ENCODE data around the gene MAPRE2. TPM values are rescaled to one million over a fixed set of nuclear protein-coding genes. Genes with fewer than 3 reads are reported as not detected.

Gene MAPRE2
- total RNA-seq, 1 donor from 2014 or later = 17.1 TPM

- DNase-seq (ENCODE audit: low spot score in 2 of 2, unreplicated experiment in 2 of 2) = no peak
- Mint-ChIP-seq H3K4me3 (no peak overlapping the region), H3K9me3 (no peaks in the 10 kb centered on the region), H3K4me1 (peaks cover 10% of the 10 kb centered on the region), H3K36me3 (no peaks in the 10 kb centered on the region), H3K27me3 (ENCODE audit: low read depth) (no peaks in the 10 kb centered on the region), H3K27ac (no peak overlapping the region)
- TF ChIP-seq, protein P1, sequence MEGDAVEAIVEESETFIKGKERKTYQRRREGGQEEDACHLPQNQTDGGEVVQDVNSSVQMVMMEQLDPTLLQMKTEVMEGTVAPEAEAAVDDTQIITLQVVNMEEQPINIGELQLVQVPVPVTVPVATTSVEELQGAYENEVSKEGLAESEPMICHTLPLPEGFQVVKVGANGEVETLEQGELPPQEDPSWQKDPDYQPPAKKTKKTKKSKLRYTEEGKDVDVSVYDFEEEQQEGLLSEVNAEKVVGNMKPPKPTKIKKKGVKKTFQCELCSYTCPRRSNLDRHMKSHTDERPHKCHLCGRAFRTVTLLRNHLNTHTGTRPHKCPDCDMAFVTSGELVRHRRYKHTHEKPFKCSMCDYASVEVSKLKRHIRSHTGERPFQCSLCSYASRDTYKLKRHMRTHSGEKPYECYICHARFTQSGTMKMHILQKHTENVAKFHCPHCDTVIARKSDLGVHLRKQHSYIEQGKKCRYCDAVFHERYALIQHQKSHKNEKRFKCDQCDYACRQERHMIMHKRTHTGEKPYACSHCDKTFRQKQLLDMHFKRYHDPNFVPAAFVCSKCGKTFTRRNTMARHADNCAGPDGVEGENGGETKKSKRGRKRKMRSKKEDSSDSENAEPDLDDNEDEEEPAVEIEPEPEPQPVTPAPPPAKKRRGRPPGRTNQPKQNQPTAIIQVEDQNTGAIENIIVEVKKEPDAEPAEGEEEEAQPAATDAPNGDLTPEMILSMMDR (IDR thresholded peaks at IDR 0.05; ENCODE audit: unreplicated experiment) = no peak
Observed at GRCh38 chr18:35122586-35123224, 81.5 kb downstream of the MAPRE2 start.

GRCh38 chr18:35123811-35124210, 82.6 kb downstream of the MAPRE2 start:
- Mint-ChIP-seq H3K9me3 (no peaks in the 10 kb centered on the region), H3K4me3 (no peak overlapping the region), H3K4me1 (peaks cover 10% of the 10 kb centered on the region), H3K27me3 (ENCODE audit: low read depth) (no peaks in the 10 kb centered on the region), H3K36me3 (peaks cover 3% of the 10 kb centered on the region), H3K27ac (no peak overlapping the region)
- TF ChIP-seq, protein P1 (IDR thresholded peaks at IDR 0.05; ENCODE audit: unreplicated experiment) = no peak
- DNase-seq (ENCODE audit: low spot score in 2 of 2, unreplicated experiment in 2 of 2) = no peak

DNA sequence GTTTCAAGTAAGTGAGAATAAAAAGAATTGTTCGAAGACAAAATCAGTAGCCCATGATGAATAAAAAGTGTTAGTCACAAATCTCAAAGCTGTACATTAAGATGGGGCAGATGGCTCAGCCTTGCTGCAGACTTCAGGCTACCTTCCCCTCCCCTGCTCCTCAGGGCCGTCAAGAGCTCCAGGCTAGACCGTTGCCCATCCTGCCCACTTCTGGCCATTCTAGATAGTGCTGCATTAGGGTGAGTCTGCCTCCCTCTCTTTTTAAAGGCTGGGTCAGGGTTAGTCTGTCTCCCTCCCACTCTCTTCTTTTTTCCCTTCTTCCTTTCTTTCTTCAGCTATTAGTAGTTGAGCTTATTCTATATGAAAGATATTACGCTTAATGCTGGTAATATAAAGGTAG, 86.0 kb downstream of the MAPRE2 start:
- TF ChIP-seq, protein P1 (IDR thresholded peaks at IDR 0.05; ENCODE audit: unreplicated experiment) = no peak
- Mint-ChIP-seq H3K9me3 (no peaks in the 10 kb centered on the region), H3K4me1 (peaks cover 4% of the 10 kb centered on the region), H3K4me3 (no peak overlapping the region), H3K27ac (no peak overlapping the region), H3K36me3 (peaks cover 14% of the 10 kb centered on the region), H3K27me3 (ENCODE audit: low read depth) (no peaks in the 10 kb centered on the region)
- no peak for DNase-seq (ENCODE audit: low spot score in 2 of 2, unreplicated experiment in 2 of 2)

DNA sequence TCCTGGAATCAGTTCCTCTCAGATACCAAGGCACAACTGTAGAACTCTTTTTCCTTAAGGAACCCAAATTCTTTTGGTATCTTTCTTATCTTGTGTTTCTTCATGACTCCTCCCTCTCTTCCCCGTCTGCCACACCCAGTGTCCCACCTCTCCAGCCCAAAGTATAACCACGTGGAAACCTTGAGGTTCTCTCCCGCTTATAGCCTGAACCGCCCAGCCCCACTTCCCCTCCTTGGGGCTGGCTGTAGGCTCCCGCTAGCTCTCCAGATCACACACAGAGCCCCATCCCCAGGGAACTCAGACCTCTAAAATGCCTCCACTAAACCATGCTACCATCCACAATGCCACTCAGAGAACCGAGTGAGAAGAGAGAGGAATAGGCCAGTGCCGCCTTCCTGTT, 87.5 kb downstream of the MAPRE2 start:
- DNase-seq (ENCODE audit: low spot score in 2 of 2, unreplicated experiment in 2 of 2) = no peak
- TF ChIP-seq, protein P1 (IDR thresholded peaks at IDR 0.05; ENCODE audit: unreplicated experiment) = no peak
- H3K36me3 Mint-ChIP-seq = peaks cover 17% of the 10 kb centered on the region
- no peak overlapping the region for H3K4me3 Mint-ChIP-seq
- no peak overlapping the region for H3K27ac Mint-ChIP-seq
- H3K9me3 Mint-ChIP-seq = no peaks in the 10 kb centered on the region
- no peaks in the 10 kb centered on the region for H3K27me3 Mint-ChIP-seq (ENCODE audit: low read depth)
- H3K4me1 Mint-ChIP-seq = no peaks in the 10 kb centered on the region

DNA sequence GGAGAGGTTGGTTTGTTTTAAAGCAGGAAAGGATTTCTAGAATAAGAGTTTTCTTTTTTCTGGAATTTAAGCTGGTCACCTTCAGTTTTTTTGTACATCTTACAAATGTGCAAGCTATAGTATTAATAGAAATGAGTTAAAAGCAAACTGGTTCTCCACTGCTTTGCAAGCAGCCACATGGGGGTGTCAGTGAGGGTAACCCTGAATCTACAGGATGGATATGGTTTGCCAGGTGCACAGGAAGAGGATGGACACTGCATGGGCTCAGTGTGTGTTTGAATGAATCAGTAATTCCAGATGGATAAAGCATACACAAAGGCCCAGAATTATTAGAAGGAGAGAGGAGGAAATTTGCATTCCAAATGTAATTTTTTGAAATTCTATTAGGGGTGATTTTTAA, 89.0 kb downstream of the MAPRE2 start:
- Mint-ChIP-seq H3K9me3 (no peaks in the 10 kb centered on the region), H3K4me3 (no peak overlapping the region), H3K27me3 (ENCODE audit: low read depth) (no peaks in the 10 kb centered on the region), H3K27ac (no peak overlapping the region), H3K4me1 (no peaks in the 10 kb centered on the region), H3K36me3 (peaks cover 18% of the 10 kb centered on the region)
- TF ChIP-seq, protein P1 (IDR thresholded peaks at IDR 0.05; ENCODE audit: unreplicated experiment) = no peak
- DNase-seq (ENCODE audit: low spot score in 2 of 2, unreplicated experiment in 2 of 2) = no peak
